ENCODE measurements around the gene ASH1L.
"Not testable (repeated sequence)": the region's sequence is repeated elsewhere in the genome, so short reads cannot be mapped to it uniquely, and the experiment has no call there.

The ASH1L gene

GRCh38 chr1:155295183-155295941 is 267.2 kb downstream of the ASH1L start:
- peaks cover 8% of the 10 kb centered on the region for H3K4me1 ChIP-seq (ENCODE audit: control insufficient read depth, insufficient read depth, low read length)
- peak overlapping the region; percentile 8 for H3K9ac ChIP-seq (ENCODE audit: low read depth, low read length)
- peaks cover 37% of the 10 kb centered on the region for H3K27me3 ChIP-seq (ENCODE audit: control insufficient read depth, insufficient read depth, low read length)
- no peaks in the 10 kb centered on the region for H3K36me3 ChIP-seq (ENCODE audit: control insufficient read depth, insufficient read depth, low read length)
- H3K9me3 ChIP-seq (ENCODE audit: control insufficient read depth, insufficient read depth, low read length): no peaks in the 10 kb centered on the region
- peak overlapping the region; percentile 89 for H3K4me3 ChIP-seq (ENCODE audit: low read depth, low read length)

GRCh38 chr1:155294520-155295182 is 268.0 kb downstream of the ASH1L start:
- H3K36me3 ChIP-seq (ENCODE audit: control insufficient read depth, insufficient read depth, low read length): no peaks in the 10 kb centered on the region
- peaks cover 37% of the 10 kb centered on the region for H3K27me3 ChIP-seq (ENCODE audit: control insufficient read depth, insufficient read depth, low read length)
- H3K4me1 ChIP-seq (ENCODE audit: control insufficient read depth, insufficient read depth, low read length): peaks cover 8% of the 10 kb centered on the region
- H3K9me3 ChIP-seq (ENCODE audit: control insufficient read depth, insufficient read depth, low read length): no peaks in the 10 kb centered on the region
- peak overlapping the region; percentile 89 for H3K4me3 ChIP-seq (ENCODE audit: low read depth, low read length)
- peak overlapping the region; percentile 8 for H3K9ac ChIP-seq (ENCODE audit: low read depth, low read length)

GRCh38 chr1:155293086-155293749 is 269.4 kb downstream of the ASH1L start:
- Histone ChIP-seq H3K27me3 (ENCODE audit: control insufficient read depth, insufficient read depth, low read length) (peaks cover 37% of the 10 kb centered on the region), H3K36me3 (ENCODE audit: control insufficient read depth, insufficient read depth, low read length) (no peaks in the 10 kb centered on the region), H3K4me3 (ENCODE audit: low read depth, low read length) (no peak overlapping the region)

GRCh38 chr1:155291006-155291405 is 271.6 kb downstream of the ASH1L start:
- not testable (repeated sequence) for H3K9ac ChIP-seq (ENCODE audit: low read depth, low read length); H3K9me3 ChIP-seq (ENCODE audit: control insufficient read depth, insufficient read depth, low read length); H3K4me1 ChIP-seq (ENCODE audit: control insufficient read depth, insufficient read depth, low read length); H3K36me3 ChIP-seq (ENCODE audit: control insufficient read depth, insufficient read depth, low read length); H3K4me3 ChIP-seq (ENCODE audit: low read depth, low read length)
- H3K27me3 ChIP-seq (ENCODE audit: control insufficient read depth, insufficient read depth, low read length): peaks cover 30% of the 10 kb centered on the region

More at GRCh38 chr1:155293086-155293749, 269.4 kb downstream of the ASH1L start:
- Histone ChIP-seq H3K9ac (ENCODE audit: low read depth, low read length) (no peak overlapping the region), H3K4me1 (ENCODE audit: control insufficient read depth, insufficient read depth, low read length) (peaks cover 8% of the 10 kb centered on the region), H3K9me3 (ENCODE audit: control insufficient read depth, insufficient read depth, low read length) (no peaks in the 10 kb centered on the region)

GRCh38 chr1:155287987-155288543 is 274.5 kb downstream of the ASH1L start:
- H3K36me3 ChIP-seq (ENCODE audit: control insufficient read depth, insufficient read depth, low read length): no peaks in the 10 kb centered on the region
- H3K9me3 ChIP-seq (ENCODE audit: control insufficient read depth, insufficient read depth, low read length): no peaks in the 10 kb centered on the region
- no peak overlapping the region for H3K4me3 ChIP-seq (ENCODE audit: low read depth, low read length)
- H3K4me1 ChIP-seq (ENCODE audit: control insufficient read depth, insufficient read depth, low read length): no peaks in the 10 kb centered on the region
- peaks cover 2% of the 10 kb centered on the region for H3K27me3 ChIP-seq (ENCODE audit: control insufficient read depth, insufficient read depth, low read length)
- H3K9ac ChIP-seq (ENCODE audit: low read depth, low read length): no peak overlapping the region

GRCh38 chr1:155286544-155286943 is 276.1 kb downstream of the ASH1L start:
- H3K9me3 ChIP-seq (ENCODE audit: control insufficient read depth, insufficient read depth, low read length): no peaks in the 10 kb centered on the region
- H3K27me3 ChIP-seq (ENCODE audit: control insufficient read depth, insufficient read depth, low read length): no peaks in the 10 kb centered on the region
- H3K9ac ChIP-seq (ENCODE audit: low read depth, low read length): no peak overlapping the region
- no peaks in the 10 kb centered on the region for H3K36me3 ChIP-seq (ENCODE audit: control insufficient read depth, insufficient read depth, low read length)
- no peak overlapping the region for H3K4me3 ChIP-seq (ENCODE audit: low read depth, low read length)
- H3K4me1 ChIP-seq (ENCODE audit: control insufficient read depth, insufficient read depth, low read length): no peaks in the 10 kb centered on the region

GRCh38 chr1:155285631-155286044 is 277.0 kb downstream of the ASH1L start:
- Histone ChIP-seq H3K9me3 (ENCODE audit: control insufficient read depth, insufficient read depth, low read length) (no peaks in the 10 kb centered on the region), H3K4me3 (ENCODE audit: low read depth, low read length) (no peak overlapping the region), H3K36me3 (ENCODE audit: control insufficient read depth, insufficient read depth, low read length) (no peaks in the 10 kb centered on the region), H3K9ac (ENCODE audit: low read depth, low read length) (no peak overlapping the region), H3K27me3 (ENCODE audit: control insufficient read depth, insufficient read depth, low read length) (no peaks in the 10 kb centered on the region), H3K4me1 (ENCODE audit: control insufficient read depth, insufficient read depth, low read length) (no peaks in the 10 kb centered on the region)

Measured in iPS-15b (cell line).